NCI-H345 (cell line): Measurements from ENCODE around the gene MYL11.
"Not testable (repeated sequence)": the region's sequence is repeated elsewhere in the genome, so short reads cannot be mapped to it uniquely, and the experiment has no call there.

Experiments
- DNase-seq: peaks from one replicate; lab custom pipeline; 2025; lab: John Stamatoyannopoulos, UW

MYL11 gene

GRCh38 chr16:30374538-30374937 lies at the start of gene MYL11:
Gene MYL11 (plus strand): TSS chr16:30374802. CDS start chr16:30374858, 56 bp downstream.
- no peak for DNase-seq

DNA sequence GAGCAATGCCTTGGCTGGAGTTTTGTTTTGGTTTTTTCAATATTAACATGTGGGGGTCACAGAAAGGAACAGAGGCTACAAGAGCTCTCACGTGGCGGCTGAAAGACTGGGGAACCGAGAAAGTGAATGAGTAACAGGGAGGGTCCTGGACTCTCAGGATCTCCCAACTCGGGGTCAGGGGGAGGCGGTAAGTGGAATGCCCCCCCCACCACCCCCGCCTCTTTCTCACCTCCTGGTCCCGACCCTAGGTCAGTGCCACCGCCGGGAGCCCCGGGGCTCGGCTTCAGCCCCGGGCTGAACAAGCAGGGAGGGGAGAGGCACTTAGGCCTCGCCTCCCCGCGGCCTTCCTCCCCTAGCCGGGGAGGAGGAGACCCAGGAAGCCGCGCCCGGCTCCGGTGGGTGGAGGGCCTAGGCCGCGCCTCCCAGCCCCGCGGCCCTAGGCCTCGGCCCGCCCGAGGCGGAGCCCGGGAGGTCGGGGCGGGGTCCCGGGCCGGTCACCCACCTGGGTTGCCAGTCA lies 40.1 kb upstream of the MYL11 start:
- DNase-seq = peak; percentile 84

DNA sequence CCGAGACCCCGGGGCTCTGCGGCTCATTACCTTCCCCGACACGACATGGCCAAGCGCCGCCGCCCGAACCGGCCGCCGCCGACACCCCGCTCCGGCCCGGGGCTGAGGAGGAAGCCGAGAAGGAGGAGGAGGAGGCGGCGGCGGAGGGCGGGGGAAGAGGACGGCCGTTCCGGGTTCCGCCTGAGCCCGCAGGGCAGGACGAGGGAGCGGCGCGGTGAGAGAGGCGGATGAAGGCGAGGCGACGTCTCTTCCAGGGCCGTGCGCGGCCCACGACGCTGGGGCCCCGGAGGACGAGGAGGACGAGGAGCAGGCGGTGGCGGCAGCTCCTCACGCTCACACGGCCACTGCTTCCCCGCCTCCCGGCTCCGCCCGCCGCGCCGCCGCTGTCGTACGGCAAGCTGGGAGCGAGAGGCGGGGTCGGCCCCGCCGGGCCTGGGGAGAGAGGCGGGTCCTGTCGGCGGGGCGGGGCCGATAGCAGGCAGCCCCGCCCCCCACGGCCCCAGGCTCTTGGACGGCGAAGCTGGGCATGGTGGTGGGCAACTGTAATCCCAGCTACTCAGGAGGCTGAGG lies 39.5 kb upstream of the MYL11 start:
- peak; percentile 91 for DNase-seq

DNA sequence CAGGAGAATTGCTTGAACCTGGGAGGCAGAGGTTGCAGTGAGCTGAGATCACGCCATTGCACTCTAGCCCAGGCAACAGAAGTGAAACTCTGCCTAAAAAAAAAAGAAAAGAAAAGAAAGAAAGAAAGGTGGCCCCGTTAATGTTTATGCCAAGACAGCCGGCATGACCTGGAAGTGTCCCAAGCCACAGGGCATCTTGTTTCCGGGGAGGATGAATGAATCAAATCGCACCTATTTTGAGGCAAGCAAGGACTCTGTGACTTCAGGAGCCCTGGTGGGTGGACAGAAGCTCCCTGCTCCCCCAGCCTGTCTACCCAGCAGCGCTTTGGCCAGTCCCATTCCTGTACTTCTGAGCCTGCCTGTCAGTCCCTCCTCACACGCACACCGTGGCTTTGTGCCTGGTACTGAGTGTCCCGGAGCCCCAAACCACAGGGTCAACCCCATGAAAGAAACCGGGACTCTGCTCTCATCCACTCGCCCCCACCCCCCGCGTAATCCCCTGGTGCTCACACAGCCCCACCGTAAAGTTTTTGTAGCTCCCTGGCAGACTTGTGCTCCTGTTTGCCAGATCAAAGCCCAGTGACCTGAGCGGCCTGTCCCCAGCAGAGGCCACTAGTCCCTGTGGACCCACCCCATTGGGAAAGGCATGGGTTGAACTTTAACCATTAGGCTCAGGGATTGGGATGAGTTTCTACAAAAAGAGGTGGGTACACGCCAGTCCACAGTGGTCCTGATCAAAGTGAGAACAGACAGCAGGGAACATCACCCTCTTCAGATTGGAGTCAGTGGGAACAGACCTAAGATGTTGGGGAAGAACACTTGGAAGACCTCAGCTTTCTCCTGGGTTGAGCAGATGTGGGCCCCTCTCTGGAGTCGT lies 38.8 kb upstream of the MYL11 start:
- DNase-seq = no peak

DNA sequence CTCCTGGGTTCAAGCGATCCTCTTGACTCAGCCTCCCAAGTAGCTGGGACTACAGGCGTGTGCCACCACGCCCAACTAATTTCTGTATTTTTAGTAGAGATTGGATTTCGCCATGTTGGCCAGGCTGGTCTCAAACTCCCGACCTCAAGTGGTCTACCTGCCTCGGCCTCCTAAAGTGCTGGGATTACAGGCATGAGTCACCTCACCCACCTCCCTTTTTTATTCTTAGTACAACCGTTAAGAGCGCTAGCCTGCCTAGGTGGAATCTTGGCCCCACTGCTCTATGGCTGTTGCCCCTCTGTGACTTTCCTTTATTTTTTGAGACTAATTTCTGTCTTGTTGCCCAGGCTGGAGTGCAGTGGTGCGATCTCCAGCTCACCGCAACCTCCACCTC lies 36.6 kb upstream of the MYL11 start:
- not testable (repeated sequence) for DNase-seq

- not testable (repeated sequence) for DNase-seq
Observed at GRCh38 chr16:30338715-30339114, 35.9 kb upstream of the MYL11 start.

- peak; percentile 92 for DNase-seq
Observed at GRCh38 chr16:30340621-30341020, 34.0 kb upstream of the MYL11 start.

DNA sequence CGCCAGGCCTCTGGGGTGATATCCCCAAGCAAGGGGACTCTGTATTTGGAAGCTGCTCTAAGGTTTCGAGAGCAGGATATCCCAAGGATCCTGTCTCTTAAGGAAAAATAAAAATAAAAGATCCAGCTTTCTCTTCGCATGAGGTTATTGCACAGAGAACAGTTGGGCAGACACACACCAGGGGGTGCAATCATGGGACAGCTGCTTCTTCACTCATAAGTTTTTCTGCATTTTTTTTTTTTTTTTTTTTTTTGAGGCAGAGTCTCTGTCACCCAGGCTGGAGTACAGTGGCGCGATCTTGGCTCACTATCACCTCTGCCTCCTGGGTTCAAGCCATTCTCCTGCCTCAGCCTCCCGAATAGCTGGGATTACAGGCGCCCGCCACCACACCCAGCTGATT lies 32.6 kb upstream of the MYL11 start:
- not testable (repeated sequence) for DNase-seq

GRCh38 chr16:30342751-30343490 lies 31.7 kb upstream of the MYL11 start:
- DNase-seq = no peak

- DNase-seq = not testable (repeated sequence)
Observed at GRCh38 chr16:30343491-30343820, 31.1 kb upstream of the MYL11 start.

GRCh38 chr16:30346286-30346685 lies 28.3 kb upstream of the MYL11 start:
- no peak for DNase-seq

GRCh38 chr16:30348113-30348512 lies 26.5 kb upstream of the MYL11 start:
- no peak for DNase-seq

- DNase-seq = no peak
Observed at GRCh38 chr16:30348929-30349328, 25.7 kb upstream of the MYL11 start.

GRCh38 chr16:30349675-30350074 lies 24.9 kb upstream of the MYL11 start:
- no peak for DNase-seq

DNA sequence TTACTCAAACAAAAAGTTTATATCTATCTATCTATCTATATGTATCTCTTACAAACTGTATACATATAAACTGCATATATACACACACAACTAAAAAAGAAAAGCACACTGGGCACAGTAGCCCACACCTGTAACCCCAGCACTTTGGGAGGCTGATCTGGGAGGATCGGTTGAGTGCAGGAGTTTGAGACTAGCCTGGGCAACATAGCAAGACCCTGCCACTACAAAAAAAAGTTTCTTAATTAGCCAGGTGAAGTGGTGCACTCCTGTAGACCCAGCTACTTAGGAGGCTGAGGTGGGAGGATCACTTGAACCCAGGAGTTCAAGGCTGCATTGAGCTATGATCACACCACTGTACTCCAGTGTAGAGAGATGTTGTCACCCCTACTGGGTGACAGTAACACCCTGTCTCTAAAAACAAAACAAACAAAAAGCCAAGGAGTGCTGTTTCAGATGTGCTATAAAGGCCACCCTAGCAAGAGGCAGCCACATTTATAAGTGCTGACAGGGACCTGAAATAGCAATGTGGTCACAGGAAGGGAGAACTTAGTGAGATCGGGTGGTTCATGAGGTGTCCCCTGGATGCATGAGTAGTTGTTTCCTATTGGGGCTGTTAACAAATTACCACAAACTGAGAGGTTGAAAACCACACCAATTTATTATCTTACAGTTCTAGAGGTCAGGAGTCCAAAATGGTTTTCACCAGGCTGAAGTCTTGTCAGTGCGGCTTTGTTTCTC lies 24.3 kb upstream of the MYL11 start:
- no peak for DNase-seq

DNA sequence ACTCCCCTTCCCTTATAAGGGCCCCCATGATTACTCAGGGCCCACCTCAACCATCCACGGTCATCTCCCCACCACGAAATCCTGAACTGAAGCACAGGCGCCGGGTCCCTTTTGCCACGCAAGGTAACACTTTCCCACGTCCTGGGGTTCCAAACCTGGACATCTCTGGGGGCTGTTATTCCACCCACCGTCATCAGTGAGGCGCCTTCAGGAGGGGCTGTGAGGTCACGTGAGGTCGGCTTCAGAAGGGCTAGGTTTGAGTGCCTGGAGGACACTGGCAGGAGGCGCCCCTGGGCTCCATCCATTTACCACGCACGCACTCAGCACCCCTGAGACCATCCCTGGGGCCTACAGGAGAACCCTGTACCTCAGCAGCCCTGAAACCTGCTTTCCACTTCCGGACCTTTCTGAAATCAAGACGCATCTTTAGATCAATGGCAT lies 23.6 kb upstream of the MYL11 start:
- no peak for DNase-seq

GRCh38 chr16:30351586-30352419 lies 22.8 kb upstream of the MYL11 start:
- no peak for DNase-seq

- no peak for DNase-seq
Observed at GRCh38 chr16:30352488-30353401, 21.9 kb upstream of the MYL11 start.

GRCh38 chr16:30353438-30354129 lies 21.0 kb upstream of the MYL11 start:
- no peak for DNase-seq
